Breast epithelium (tissue), 3 donors: ENCODE measurements around the gene SORBS2.

ENCODE experiments used
- POLR2A ChIP-seq: fragments of 450-650 bp; IDR thresholded peaks from one replicate; pipeline ENCODE4 v1.6.1; 2016; ENCODE audit warnings: antibody characterized with exemption, mild to moderate bottlenecking, moderate library complexity
- POLR2AphosphoS5 ChIP-seq, 3 donors: sonication (generic); formaldehyde crosslinking; IDR thresholded peaks; one replicate each; pipeline ENCODE4 v1.6.1; 2017; ENCODE audit warnings: antibody characterized with exemption in 3 of 3
- TF ChIP-seq, protein P1 (sequence below), 3 donors: fragments of 450-650 bp; IDR thresholded peaks; one replicate each; pipeline ENCODE4 v1.5.1; 2016 to 2017; ENCODE audit warnings: antibody characterized with exemption in 3 of 3, mild to moderate bottlenecking in 3 of 3, moderate library complexity in 3 of 3

DNA sequence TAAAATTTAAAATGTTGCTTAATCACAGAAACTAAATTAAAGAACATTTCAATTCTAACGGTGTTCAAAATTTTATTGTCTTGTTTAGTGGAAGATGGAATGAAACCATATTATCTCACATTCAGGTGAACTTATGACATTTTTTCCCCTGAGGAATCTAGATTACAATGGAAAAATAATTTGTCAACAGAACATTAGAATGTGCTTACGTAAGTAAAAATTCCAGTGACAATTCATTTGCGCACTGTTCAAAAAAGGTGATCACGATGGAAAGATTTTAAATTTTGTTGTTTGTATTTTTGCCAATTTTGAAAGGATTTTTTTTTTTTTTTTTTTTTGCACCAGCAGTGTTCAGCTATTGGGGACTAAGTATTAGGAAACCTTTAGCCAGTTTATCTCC is 23.3 kb upstream of the SORBS2 start:
- TF ChIP-seq POLR2AphosphoS5 (IDR thresholded peaks at IDR 0.05) = no peak
- TF ChIP-seq, protein P1, sequence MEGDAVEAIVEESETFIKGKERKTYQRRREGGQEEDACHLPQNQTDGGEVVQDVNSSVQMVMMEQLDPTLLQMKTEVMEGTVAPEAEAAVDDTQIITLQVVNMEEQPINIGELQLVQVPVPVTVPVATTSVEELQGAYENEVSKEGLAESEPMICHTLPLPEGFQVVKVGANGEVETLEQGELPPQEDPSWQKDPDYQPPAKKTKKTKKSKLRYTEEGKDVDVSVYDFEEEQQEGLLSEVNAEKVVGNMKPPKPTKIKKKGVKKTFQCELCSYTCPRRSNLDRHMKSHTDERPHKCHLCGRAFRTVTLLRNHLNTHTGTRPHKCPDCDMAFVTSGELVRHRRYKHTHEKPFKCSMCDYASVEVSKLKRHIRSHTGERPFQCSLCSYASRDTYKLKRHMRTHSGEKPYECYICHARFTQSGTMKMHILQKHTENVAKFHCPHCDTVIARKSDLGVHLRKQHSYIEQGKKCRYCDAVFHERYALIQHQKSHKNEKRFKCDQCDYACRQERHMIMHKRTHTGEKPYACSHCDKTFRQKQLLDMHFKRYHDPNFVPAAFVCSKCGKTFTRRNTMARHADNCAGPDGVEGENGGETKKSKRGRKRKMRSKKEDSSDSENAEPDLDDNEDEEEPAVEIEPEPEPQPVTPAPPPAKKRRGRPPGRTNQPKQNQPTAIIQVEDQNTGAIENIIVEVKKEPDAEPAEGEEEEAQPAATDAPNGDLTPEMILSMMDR (IDR thresholded peaks at IDR 0.05) = no peak
- no peak for TF ChIP-seq POLR2A
